Measurements from ENCODE around the gene MAPKAPK3.

MAPKAPK3 gene

DNA sequence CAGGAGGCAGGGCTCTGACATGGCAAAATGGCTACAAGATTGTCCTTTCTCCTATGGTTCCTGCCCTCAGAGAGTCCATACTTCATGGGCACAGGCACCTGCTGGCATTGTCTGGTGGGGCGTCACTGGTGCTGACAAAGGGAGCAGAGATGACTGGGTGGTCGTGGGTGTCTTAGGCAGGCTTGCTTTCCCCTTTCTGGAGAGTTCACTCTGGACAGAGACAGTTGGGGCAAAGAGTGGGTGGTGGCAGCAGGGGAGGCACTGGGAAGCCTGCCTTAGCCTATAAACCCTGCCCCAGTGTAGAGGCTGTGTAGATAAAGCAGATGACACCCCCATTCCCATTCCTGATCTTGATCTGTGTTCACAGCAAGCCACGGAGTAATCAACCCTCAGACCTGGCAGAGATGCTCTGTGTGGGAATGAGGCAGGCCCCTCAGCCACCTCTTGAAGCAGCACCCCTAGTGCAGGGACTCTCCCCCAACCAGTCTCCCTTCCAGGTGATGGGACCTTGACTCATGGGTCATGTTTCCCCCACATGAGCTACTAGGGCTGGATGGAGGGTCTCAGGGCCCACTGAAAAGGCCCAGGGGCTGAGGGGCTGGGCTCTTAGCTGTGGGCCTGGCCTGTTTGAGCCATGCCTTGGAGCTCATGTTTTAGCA, 37.1 kb downstream of the MAPKAPK3 start:
- Histone ChIP-seq H3K27me3 (ENCODE audit: control insufficient read depth, insufficient read depth, low read length) (no peaks in the 10 kb centered on the region), H3K4me3 (ENCODE audit: low read length) (no peak overlapping the region), H3K9me3 (replicated peaks; ENCODE audit: low read length) (no peaks in the 10 kb centered on the region), H3K4me1 (ENCODE audit: control insufficient read depth, insufficient read depth, low read length) (peaks cover 26% of the 10 kb centered on the region), H3K4me2 (ENCODE audit: low read length) (no peak overlapping the region), H3K36me3 (ENCODE audit: insufficient read depth, low read length) (peaks cover 4% of the 10 kb centered on the region), H3K9ac (ENCODE audit: low read depth, low read length) (no peak overlapping the region)

- H3K4me1 ChIP-seq (ENCODE audit: control insufficient read depth, insufficient read depth, low read length): peaks cover 18% of the 10 kb centered on the region
- no peaks in the 10 kb centered on the region for H3K27me3 ChIP-seq (ENCODE audit: control insufficient read depth, insufficient read depth, low read length)
- H3K9me3 ChIP-seq (replicated peaks; ENCODE audit: low read length): no peaks in the 10 kb centered on the region
- no peak overlapping the region for H3K4me2 ChIP-seq (ENCODE audit: low read length)
- H3K9ac ChIP-seq (ENCODE audit: low read depth, low read length): no peak overlapping the region
- no peak overlapping the region for H3K4me3 ChIP-seq (ENCODE audit: low read length)
- no peaks in the 10 kb centered on the region for H3K36me3 ChIP-seq (ENCODE audit: insufficient read depth, low read length)
Observed at GRCh38 chr3:50655009-50655830, 38.3 kb downstream of the MAPKAPK3 start.

GRCh38 chr3:50656417-50657195, 39.7 kb downstream of the MAPKAPK3 start:
- Histone ChIP-seq H3K27me3 (ENCODE audit: control insufficient read depth, insufficient read depth, low read length) (no peaks in the 10 kb centered on the region), H3K36me3 (ENCODE audit: insufficient read depth, low read length) (no peaks in the 10 kb centered on the region), H3K4me2 (ENCODE audit: low read length) (no peak overlapping the region), H3K4me3 (ENCODE audit: low read length) (no peak overlapping the region), H3K9ac (ENCODE audit: low read depth, low read length) (no peak overlapping the region), H3K9me3 (replicated peaks; ENCODE audit: low read length) (no peaks in the 10 kb centered on the region), H3K4me1 (ENCODE audit: control insufficient read depth, insufficient read depth, low read length) (peaks cover 18% of the 10 kb centered on the region)

- no peak overlapping the region for H3K4me3 ChIP-seq (ENCODE audit: low read length)
- no peak overlapping the region for H3K9ac ChIP-seq (ENCODE audit: low read depth, low read length)
Observed at GRCh38 chr3:50657407-50657806, 40.5 kb downstream of the MAPKAPK3 start.

DNA sequence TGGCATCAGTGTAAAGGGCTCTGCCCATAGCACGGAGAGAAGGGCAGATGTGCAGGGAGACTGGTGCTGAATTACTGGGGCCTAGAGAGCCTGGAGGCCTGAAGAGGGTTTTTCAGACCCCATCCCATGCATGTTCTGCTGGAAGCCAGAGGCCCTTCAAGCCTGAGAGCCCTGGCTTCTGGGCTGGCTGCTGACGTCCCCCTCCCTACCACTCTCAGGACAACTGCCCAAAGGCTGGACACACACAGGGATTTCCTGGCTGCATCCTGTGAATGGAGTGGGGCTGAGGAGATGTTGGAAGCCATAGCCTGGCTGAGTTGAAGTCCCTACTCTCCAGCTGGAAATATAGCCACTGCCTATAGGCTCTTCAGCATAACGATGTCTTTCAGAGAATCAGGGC, 40.9 kb downstream of the MAPKAPK3 start:
- Histone ChIP-seq H3K4me3 (ENCODE audit: low read length) (no peak overlapping the region), H3K9ac (ENCODE audit: low read depth, low read length) (no peak overlapping the region), H3K9me3 (replicated peaks; ENCODE audit: low read length) (no peaks in the 10 kb centered on the region), H3K36me3 (ENCODE audit: insufficient read depth, low read length) (no peaks in the 10 kb centered on the region), H3K4me2 (ENCODE audit: low read length) (no peak overlapping the region), H3K4me1 (ENCODE audit: control insufficient read depth, insufficient read depth, low read length) (peaks cover 18% of the 10 kb centered on the region), H3K27me3 (ENCODE audit: control insufficient read depth, insufficient read depth, low read length) (no peaks in the 10 kb centered on the region)

More at GRCh38 chr3:50657407-50657806, 40.5 kb downstream of the MAPKAPK3 start:
- Histone ChIP-seq H3K4me2 (ENCODE audit: low read length) (no peak overlapping the region), H3K9me3 (replicated peaks; ENCODE audit: low read length) (no peaks in the 10 kb centered on the region), H3K36me3 (ENCODE audit: insufficient read depth, low read length) (no peaks in the 10 kb centered on the region), H3K27me3 (ENCODE audit: control insufficient read depth, insufficient read depth, low read length) (no peaks in the 10 kb centered on the region), H3K4me1 (ENCODE audit: control insufficient read depth, insufficient read depth, low read length) (peaks cover 18% of the 10 kb centered on the region)

GRCh38 chr3:50658416-50658815, 41.5 kb downstream of the MAPKAPK3 start:
- Histone ChIP-seq H3K27me3 (ENCODE audit: control insufficient read depth, insufficient read depth, low read length) (no peaks in the 10 kb centered on the region), H3K9ac (ENCODE audit: low read depth, low read length) (no peak overlapping the region), H3K4me2 (ENCODE audit: low read length) (no peak overlapping the region), H3K36me3 (ENCODE audit: insufficient read depth, low read length) (no peaks in the 10 kb centered on the region), H3K4me1 (ENCODE audit: control insufficient read depth, insufficient read depth, low read length) (peaks cover 21% of the 10 kb centered on the region), H3K9me3 (replicated peaks; ENCODE audit: low read length) (no peaks in the 10 kb centered on the region), H3K4me3 (ENCODE audit: low read length) (no peak overlapping the region)

DNA sequence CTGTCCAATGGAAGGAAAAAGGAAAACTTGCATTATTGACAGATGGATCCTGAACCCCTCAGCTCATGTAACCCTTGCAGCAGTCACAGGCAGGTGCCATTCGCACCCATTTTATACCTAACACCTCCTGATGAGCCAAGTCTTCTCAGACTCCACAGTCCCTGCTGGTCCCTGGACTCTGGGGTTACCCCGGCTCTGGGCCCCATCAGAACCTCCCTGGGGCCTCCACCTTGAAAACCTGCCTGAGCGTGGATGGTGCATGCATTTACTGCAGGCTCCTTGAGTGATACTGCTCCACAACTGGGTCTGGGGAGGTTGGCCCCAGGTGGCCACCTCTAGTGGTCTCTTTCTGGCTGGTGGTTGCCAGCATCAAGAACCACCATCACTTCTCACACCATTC, 41.9 kb downstream of the MAPKAPK3 start:
- H3K9me3 ChIP-seq (replicated peaks; ENCODE audit: low read length): no peaks in the 10 kb centered on the region
- H3K4me2 ChIP-seq (ENCODE audit: low read length): no peak overlapping the region
- no peaks in the 10 kb centered on the region for H3K36me3 ChIP-seq (ENCODE audit: insufficient read depth, low read length)
- no peaks in the 10 kb centered on the region for H3K27me3 ChIP-seq (ENCODE audit: control insufficient read depth, insufficient read depth, low read length)
- H3K9ac ChIP-seq (ENCODE audit: low read depth, low read length): no peak overlapping the region
- peaks cover 21% of the 10 kb centered on the region for H3K4me1 ChIP-seq (ENCODE audit: control insufficient read depth, insufficient read depth, low read length)
- H3K4me3 ChIP-seq (ENCODE audit: low read length): no peak overlapping the region

- Histone ChIP-seq H3K4me1 (ENCODE audit: control insufficient read depth, insufficient read depth, low read length) (peaks cover 16% of the 10 kb centered on the region), H3K4me3 (ENCODE audit: low read length) (no peak overlapping the region), H3K36me3 (ENCODE audit: insufficient read depth, low read length) (no peaks in the 10 kb centered on the region), H3K9me3 (replicated peaks; ENCODE audit: low read length) (no peaks in the 10 kb centered on the region), H3K9ac (ENCODE audit: low read depth, low read length) (no peak overlapping the region), H3K4me2 (ENCODE audit: low read length) (no peak overlapping the region), H3K27me3 (ENCODE audit: control insufficient read depth, insufficient read depth, low read length) (no peaks in the 10 kb centered on the region)
Observed at GRCh38 chr3:50660386-50660785, 43.4 kb downstream of the MAPKAPK3 start.

GRCh38 chr3:50661321-50661837, 44.4 kb downstream of the MAPKAPK3 start:
- no peak overlapping the region for H3K4me2 ChIP-seq (ENCODE audit: low read length)

GRCh38 chr3:50662408-50662807, 45.5 kb downstream of the MAPKAPK3 start:
- Histone ChIP-seq H3K9ac (ENCODE audit: low read depth, low read length) (no peak overlapping the region), H3K9me3 (replicated peaks; ENCODE audit: low read length) (no peaks in the 10 kb centered on the region), H3K4me3 (ENCODE audit: low read length) (no peak overlapping the region)

More at GRCh38 chr3:50661321-50661837, 44.4 kb downstream of the MAPKAPK3 start:
- no peaks in the 10 kb centered on the region for H3K36me3 ChIP-seq (ENCODE audit: insufficient read depth, low read length)
- no peaks in the 10 kb centered on the region for H3K27me3 ChIP-seq (ENCODE audit: control insufficient read depth, insufficient read depth, low read length)
- H3K9me3 ChIP-seq (replicated peaks; ENCODE audit: low read length): no peaks in the 10 kb centered on the region
- H3K4me1 ChIP-seq (ENCODE audit: control insufficient read depth, insufficient read depth, low read length): peaks cover 19% of the 10 kb centered on the region
- no peak overlapping the region for H3K9ac ChIP-seq (ENCODE audit: low read depth, low read length)
- no peak overlapping the region for H3K4me3 ChIP-seq (ENCODE audit: low read length)

More at GRCh38 chr3:50662408-50662807, 45.5 kb downstream of the MAPKAPK3 start:
- H3K27me3 ChIP-seq (ENCODE audit: control insufficient read depth, insufficient read depth, low read length): no peaks in the 10 kb centered on the region
- no peaks in the 10 kb centered on the region for H3K36me3 ChIP-seq (ENCODE audit: insufficient read depth, low read length)
- no peak overlapping the region for H3K4me2 ChIP-seq (ENCODE audit: low read length)
- H3K4me1 ChIP-seq (ENCODE audit: control insufficient read depth, insufficient read depth, low read length): peaks cover 29% of the 10 kb centered on the region

Data from skeletal muscle satellite cell (primary cell).